ENCODE data around the gene FAAP100. TPM values are rescaled to one million over a fixed set of nuclear protein-coding genes. Genes with fewer than 3 reads are reported as not detected.

Gene FAAP100
- polyA plus RNA-seq, 1 of the 3 experiments (the other 2 are of a cell fraction): 18.9 TPM

- CTCF ChIA-PET: interaction anchor here (1.3 to 3.3 kb wide), 3 partner anchors 13 to 110 kb away, joined by 6 to 24 read pairs (median 11); no protein-coding TSS in a partner anchor
- H3K4me1 ChIP-seq (ENCODE audit: control insufficient read depth in 1 of 2, insufficient read depth in 2 of 2, low read depth in 1 of 2, low read length in 1 of 2): peaks cover 9 to 26% of the 10 kb centered on the region in 2 experiments; a peak in 2 of 4 replicates
- H3K27me3 ChIP-seq (ENCODE audit: insufficient read depth): no peaks in the 10 kb centered on the region
- no peak overlapping the region for H2AFZ ChIP-seq (ENCODE audit: low read depth)
- H3K9me2 ChIP-seq: no peaks in the 10 kb centered on the region
- no peak overlapping the region for H3K27ac ChIP-seq (ENCODE audit: low read depth in 2 of 2, low read length in 1 of 2)
- H3F3A ChIP-seq (replicated peaks; ENCODE audit: insufficient read depth): peaks cover 27% of the 10 kb centered on the region
- H3K4me2 ChIP-seq: no peak overlapping the region; the same call in 1 of the 2 replicates
- H3K36me3 ChIP-seq (replicated peaks in 1 of 2; ENCODE audit: control insufficient read depth in 1 of 2, insufficient read depth in 2 of 2, low read length in 1 of 2): peaks cover 29 to 46% of the 10 kb centered on the region in 2 experiments
- H3K9me3 ChIP-seq: no peaks in the 10 kb centered on the region
- WGBS (ENCODE audit: low lambda C conversion rate): 100% methylated on average over 4 of the region's 15 CpGs
- H3K4me3 ChIP-seq (ENCODE audit: low read depth in 2 of 2, low read length in 1 of 2): no peak overlapping the region
- H3K79me2 ChIP-seq (ENCODE audit: insufficient read depth): peaks cover 41% of the 10 kb centered on the region
- POLR2A ChIA-PET: interaction anchor here (0.5 kb wide), 1 partner anchor 16 kb away, joined by 3 read pairs; no protein-coding TSS in a partner anchor
- no peak overlapping the region for H3K9ac ChIP-seq
- DNase-seq: no peak
- peaks cover 12% of the 10 kb centered on the region; the same call in 1 of the 2 replicates for H4K20me1 ChIP-seq (ENCODE audit: insufficient read depth)
- TF ChIP-seq RAD21 (IDR thresholded peaks at IDR 0.05; ENCODE audit: low read length) (no peak), FOSL2 (IDR thresholded peaks at IDR 0.05; ENCODE audit: borderline replicate concordance, low read depth) (no peak), RXRA (IDR thresholded peaks at IDR 0.05; ENCODE audit: borderline replicate concordance, low read depth) (no peak), YY1 (IDR thresholded peaks at IDR 0.05; ENCODE audit: low read depth) (no peak)
Measured at GRCh38 chr17:81550285-81550684, 1.9 kb downstream of the FAAP100 start.

GRCh38 chr17:81549826-81550225 is 2.3 kb downstream of the FAAP100 start:
- Histone ChIP-seq H3K4me1 (ENCODE audit: control insufficient read depth in 1 of 2, insufficient read depth in 2 of 2, low read depth in 1 of 2, low read length in 1 of 2) (peaks cover 9 to 26% of the 10 kb centered on the region in 2 experiments; a peak in 2 of 4 replicates), H3K9ac (no peak overlapping the region), H3K36me3 (replicated peaks in 1 of 2; ENCODE audit: control insufficient read depth in 1 of 2, insufficient read depth in 2 of 2, low read length in 1 of 2) (peaks cover 34 to 48% of the 10 kb centered on the region in 2 experiments), H3K27me3 (ENCODE audit: insufficient read depth) (no peaks in the 10 kb centered on the region), H3K9me3 (no peaks in the 10 kb centered on the region), H2AFZ (ENCODE audit: low read depth) (no peak overlapping the region), H3K9me2 (no peaks in the 10 kb centered on the region), H4K20me1 (ENCODE audit: insufficient read depth) (peaks cover 12% of the 10 kb centered on the region; the same call in 1 of the 2 replicates), H3K79me2 (ENCODE audit: insufficient read depth) (peaks cover 41% of the 10 kb centered on the region), H3K4me2 (no peak overlapping the region), H3K4me3 (ENCODE audit: low read depth in 2 of 2, low read length in 1 of 2) (no peak overlapping the region), H3F3A (replicated peaks; ENCODE audit: insufficient read depth) (peaks cover 23% of the 10 kb centered on the region), H3K27ac (ENCODE audit: low read depth in 2 of 2, low read length in 1 of 2) (no peak overlapping the region)
- no peak for DNase-seq
- POLR2A ChIA-PET: no interaction called here
- WGBS (ENCODE audit: low lambda C conversion rate): 98% methylated on average over 3 of the region's 8 CpGs
- CTCF ChIA-PET: interaction anchor here (1.0 to 3.3 kb wide), 4 partner anchors 13 to 109 kb away, joined by 3 to 24 read pairs (median 8); no protein-coding TSS in a partner anchor
- TF ChIP-seq TEAD4 (IDR thresholded peaks at IDR 0.05; ENCODE audit: borderline replicate concordance, insufficient read depth) (no peak), JUND (IDR thresholded peaks at IDR 0.05) (no peak), RXRA (IDR thresholded peaks at IDR 0.05; ENCODE audit: borderline replicate concordance, low read depth) (no peak)

GRCh38 chr17:81549031-81549557 is 3.1 kb downstream of the FAAP100 start:
- Histone ChIP-seq H4K20me1 (ENCODE audit: insufficient read depth) (peaks cover 12% of the 10 kb centered on the region; the same call in 1 of the 2 replicates), H3K36me3 (replicated peaks in 1 of 2; ENCODE audit: control insufficient read depth in 1 of 2, insufficient read depth in 2 of 2, low read length in 1 of 2) (peaks cover 39 to 55% of the 10 kb centered on the region in 2 experiments), H3K27ac (ENCODE audit: low read depth in 2 of 2, low read length in 1 of 2) (no peak overlapping the region), H3K4me3 (ENCODE audit: low read depth in 2 of 2, low read length in 1 of 2) (no peak overlapping the region), H3K4me2 (no peak overlapping the region), H3F3A (replicated peaks; ENCODE audit: insufficient read depth) (peaks cover 16% of the 10 kb centered on the region), H3K4me1 (ENCODE audit: control insufficient read depth in 1 of 2, insufficient read depth in 2 of 2, low read depth in 1 of 2, low read length in 1 of 2) (peaks cover 5 to 24% of the 10 kb centered on the region in 2 experiments; a peak in 2 of 4 replicates), H3K27me3 (ENCODE audit: insufficient read depth) (no peaks in the 10 kb centered on the region), H3K9me3 (no peaks in the 10 kb centered on the region), H3K9me2 (no peaks in the 10 kb centered on the region), H3K9ac (no peak overlapping the region), H2AFZ (ENCODE audit: low read depth) (no peak overlapping the region), H3K79me2 (ENCODE audit: insufficient read depth) (peaks cover 41% of the 10 kb centered on the region)
- no peak for DNase-seq
- ChIA-PET POLR2A (no interaction called here), CTCF (interaction anchor here (1.0 to 2.3 kb wide), 2 partner anchors 12 to 109 kb away, joined by 3 to 11 read pairs; no protein-coding TSS in a partner anchor)
- TF ChIP-seq CHD2 (IDR thresholded peaks at IDR 0.05; ENCODE audit: low read length, partially characterized antibody) (no peak), RAD21 (IDR thresholded peaks at IDR 0.05; ENCODE audit: low read length) (0 out of 2 replicates have a peak, but pooled peaks have one; percentile 18)
- 88% methylated on average over 16 of the region's 16 CpGs for WGBS (ENCODE audit: low lambda C conversion rate)
